GM19351 (cell line): ENCODE data around the gene IFT80.
"Not testable (repeated sequence)": the region's sequence is repeated elsewhere in the genome, so short reads cannot be mapped to it uniquely, and the experiment has no call there.

Experiments used
- ATAC-seq: cut with Tn5 transposase; IDR thresholded peaks from one replicate; pipeline ENCODE4 v1.9.1; 2021; ENCODE audit warnings: mild to moderate bottlenecking, moderate library complexity; ENCODE audit not compliant: unreplicated experiment

IFT80 gene

GRCh38 chr3:160280836-160281235 is 118.2 kb downstream of the IFT80 start:
- no peak for ATAC-seq

GRCh38 chr3:160279657-160280056 is 119.4 kb downstream of the IFT80 start:
- ATAC-seq = no peak

DNA sequence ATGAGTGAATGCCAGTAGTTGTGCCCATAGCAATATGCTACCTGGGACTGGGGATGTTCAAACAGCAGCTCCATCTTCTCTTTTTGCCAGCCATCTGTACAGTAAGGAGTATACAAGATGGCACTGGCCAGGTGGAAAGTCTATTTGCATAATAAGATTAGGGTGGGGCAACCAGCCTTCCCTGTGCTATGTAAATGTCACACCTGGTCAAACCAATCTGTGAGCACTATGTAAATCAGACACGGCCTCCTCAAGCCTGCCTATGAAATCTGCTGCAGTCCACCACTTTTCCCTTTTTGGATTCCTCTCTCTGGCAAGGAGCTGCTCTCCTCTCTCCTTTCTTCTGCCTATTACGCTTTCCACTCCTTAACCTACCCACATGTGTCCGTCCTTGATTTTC is 120.8 kb downstream of the IFT80 start:
- no peak for ATAC-seq

DNA sequence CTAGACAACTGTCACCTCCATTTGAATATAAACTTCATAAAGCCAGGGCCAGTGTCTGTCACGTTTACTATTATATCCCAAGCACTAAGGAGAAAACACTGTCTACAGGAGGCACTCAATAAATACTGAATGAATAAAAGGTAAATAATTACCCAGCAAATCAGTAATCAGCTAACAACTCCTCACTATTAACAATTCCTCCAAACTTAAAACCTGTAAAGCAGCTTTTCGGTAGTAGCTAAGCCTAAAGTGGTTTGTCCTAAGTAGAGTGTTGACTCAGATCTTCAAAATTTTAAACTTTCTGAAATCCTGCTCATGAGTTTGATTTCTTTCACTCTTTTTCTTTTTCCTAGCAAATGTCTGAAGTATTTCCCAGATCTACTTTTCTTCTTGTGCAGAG is 133.9 kb downstream of the IFT80 start:
- no peak for ATAC-seq

DNA sequence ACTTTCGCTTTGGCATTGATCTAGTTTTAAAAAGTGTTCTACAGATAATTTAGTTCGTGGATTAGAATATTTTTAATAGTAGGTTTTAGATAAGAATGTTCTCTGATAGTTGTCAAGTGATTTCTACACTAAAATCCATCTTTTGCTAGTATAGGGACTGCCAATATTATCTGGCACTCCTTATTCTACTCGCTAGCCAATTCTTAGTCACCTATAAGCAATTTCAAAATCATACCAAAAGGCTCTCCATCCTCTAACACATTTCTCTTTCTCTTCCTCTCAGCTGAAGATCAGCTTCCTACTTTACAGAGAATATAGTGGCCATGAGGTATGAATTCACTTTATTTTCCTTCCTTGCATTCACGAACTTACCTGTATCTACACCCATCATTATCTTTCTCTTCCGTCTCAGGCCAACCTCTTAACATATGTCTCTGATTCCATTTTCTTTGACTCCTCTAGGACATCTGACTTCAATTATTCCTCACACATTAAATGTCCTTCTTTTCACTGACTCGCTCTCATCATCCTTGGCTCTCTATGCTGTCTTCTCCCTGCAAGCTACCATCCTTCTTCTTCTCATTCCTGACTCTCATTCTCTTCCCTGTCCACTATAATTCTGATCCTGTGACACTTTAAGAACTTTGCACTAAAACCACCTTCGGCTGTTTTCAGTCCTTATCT is 138.3 kb downstream of the IFT80 start:
- no peak for ATAC-seq

GRCh38 chr3:160259589-160259988 is 139.4 kb downstream of the IFT80 start:
- no peak for ATAC-seq

DNA sequence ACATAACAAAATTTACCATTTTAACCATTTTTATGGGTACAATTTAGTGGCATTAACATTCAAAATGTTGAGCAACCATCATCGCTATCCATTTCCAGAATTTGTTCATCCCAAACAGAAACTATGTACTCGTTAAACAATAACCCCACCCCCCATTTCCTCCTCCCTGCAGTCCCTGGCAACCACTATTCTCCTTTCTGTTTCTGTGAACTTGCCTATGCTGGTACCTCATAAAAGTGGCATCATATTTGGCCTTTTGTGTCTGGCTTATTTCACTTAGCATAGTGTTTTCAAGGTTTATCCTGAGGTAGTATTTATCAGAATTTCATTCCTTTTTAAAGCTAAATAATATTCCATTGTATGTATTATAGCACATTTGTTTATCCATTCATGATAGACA is 141.4 kb downstream of the IFT80 start:
- no peak for ATAC-seq

DNA sequence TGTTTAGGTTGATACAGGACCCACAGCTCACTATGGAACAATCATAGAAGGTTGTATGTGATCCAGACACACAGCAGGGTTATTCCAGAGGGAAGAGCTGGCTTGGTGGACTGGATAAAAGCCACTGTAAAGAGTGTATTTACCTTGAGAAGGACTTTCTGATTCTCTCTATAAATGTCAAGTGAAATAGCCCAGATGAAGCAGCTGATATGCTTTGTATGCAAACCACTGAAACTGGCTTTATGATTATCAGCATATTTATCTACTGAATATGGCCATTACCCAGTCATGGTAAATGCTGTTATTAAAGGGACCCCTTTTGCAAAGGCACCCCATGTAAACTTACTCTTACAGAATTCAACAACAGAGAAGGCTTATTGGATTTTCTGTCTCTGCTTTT is 145.7 kb downstream of the IFT80 start:
- no peak for ATAC-seq

- ATAC-seq = no peak
These were observed 151.3 kb downstream of the IFT80 start for GRCh38 chr3:160247766-160248165.

- ATAC-seq = no peak
These were observed 153.7 kb downstream of the IFT80 start for GRCh38 chr3:160245261-160245800.

DNA sequence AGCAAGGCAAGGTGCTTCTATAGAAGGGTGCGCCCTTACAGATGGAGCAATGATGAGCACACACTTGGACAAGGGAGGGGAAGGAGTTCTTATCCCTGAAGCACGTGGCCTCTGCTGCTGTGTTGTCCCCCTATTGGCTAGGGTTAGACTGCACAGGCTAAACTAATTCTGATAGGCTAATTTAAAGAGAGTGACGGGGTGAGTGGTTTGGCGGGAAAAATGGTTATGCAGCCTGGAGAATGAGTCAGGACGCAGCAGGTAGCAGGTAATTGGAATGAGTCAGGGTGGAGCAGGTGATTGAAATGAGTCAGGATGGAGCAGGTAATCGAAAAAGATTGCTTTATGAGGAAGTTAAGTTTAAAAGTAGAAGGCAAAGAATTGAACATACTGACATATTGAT is 158.3 kb downstream of the IFT80 start:
- not testable (repeated sequence) for ATAC-seq

- no peak for ATAC-seq
These were observed 167.0 kb downstream of the IFT80 start for GRCh38 chr3:160232014-160232413.

GRCh38 chr3:160227419-160227818 is 171.6 kb downstream of the IFT80 start:
- ATAC-seq = no peak

GRCh38 chr3:160226026-160226907 is 172.8 kb downstream of the IFT80 start:
- ATAC-seq = peak; percentile 25

GRCh38 chr3:160225176-160226025 is 173.6 kb downstream of the IFT80 start, which contains the start of gene C3orf80:
Gene C3orf80, plus strand, starts transcription at chr3:160225422. Its CDS starts 214 bp downstream, at chr3:160225636.
- ATAC-seq = peak; percentile 74

DNA sequence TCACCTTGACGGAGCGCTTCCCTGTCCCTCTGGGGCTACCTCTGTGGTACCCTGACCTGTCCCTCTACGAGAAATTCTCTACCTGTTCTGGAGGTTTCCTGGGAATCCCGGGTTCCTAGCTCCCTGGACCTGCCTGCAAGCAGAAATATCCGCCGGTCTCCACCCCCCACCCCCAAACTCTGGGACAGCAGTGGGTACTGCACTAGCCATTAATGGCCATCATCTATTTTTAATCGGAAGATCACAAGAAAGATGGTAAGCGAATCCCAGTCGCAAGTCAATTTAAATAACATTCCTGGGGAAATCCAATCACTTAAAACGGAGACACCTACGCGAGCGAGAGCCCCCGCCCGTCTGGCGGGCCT is 174.2 kb downstream of the IFT80 start:
- no peak for ATAC-seq

- ATAC-seq = no peak
These were observed 174.8 kb downstream of the IFT80 start for GRCh38 chr3:160224256-160224655.

- no peak for ATAC-seq
These were observed 178.0 kb downstream of the IFT80 start for GRCh38 chr3:160221019-160221418.

DNA sequence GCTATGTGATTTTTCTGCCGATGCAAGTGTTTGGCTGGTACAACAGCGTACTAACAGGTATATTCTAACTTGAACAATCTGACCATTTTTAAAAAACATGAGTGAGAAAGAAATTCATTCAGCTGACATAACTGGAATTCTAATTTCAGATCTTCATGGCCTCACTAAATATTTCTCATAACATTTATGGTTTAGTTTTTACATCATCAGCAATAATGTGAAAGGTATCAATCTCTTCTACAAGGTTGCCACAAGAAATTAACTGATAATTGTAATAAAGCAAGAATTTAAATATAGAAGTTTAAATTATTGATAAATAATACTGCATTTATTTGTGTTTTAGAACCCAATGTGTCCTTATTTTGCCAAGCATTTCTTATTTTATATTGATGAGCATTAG is 179.0 kb downstream of the IFT80 start:
- no peak for ATAC-seq

DNA sequence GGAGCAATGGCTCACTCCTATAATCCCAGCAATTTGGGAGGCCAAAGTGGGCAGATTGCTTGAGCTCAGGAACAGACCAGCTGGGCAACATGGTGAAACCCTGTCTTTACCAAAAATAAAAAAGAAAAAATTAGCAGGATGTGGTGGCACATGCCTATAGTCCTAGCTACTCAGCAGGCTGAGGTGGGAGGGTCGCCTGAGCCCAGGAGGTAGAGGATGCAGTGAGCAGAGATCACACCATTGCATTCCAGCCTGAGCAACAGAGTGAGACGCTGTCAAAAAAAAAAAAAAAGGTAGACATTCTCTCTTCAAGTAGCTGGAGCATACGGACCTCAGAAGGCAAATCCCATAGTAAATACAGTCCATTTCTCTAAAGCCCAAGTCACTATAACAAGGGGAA is 180.9 kb downstream of the IFT80 start:
- no peak for ATAC-seq

- no peak for ATAC-seq
These were observed 181.3 kb downstream of the IFT80 start for GRCh38 chr3:160217675-160218074.
